ENCODE results near the gene MINDY1. TPM values are rescaled to one million over a fixed set of nuclear protein-coding genes. Genes with fewer than 3 reads are reported as not detected.

Gene MINDY1
- total and polyA plus RNA-seq, 7 donors: 4.4 to 26.0 (median 16.2) TPM

GRCh38 chr1:151051356-151052009 lies 44.8 kb upstream of the MINDY1 start:
- H3K4me3 ChIP-seq: no peak overlapping the region
- peaks cover 11 to 69% of the 10 kb centered on the region in 2 donors for H3K36me3 ChIP-seq (ENCODE audit: insufficient read depth in 1 of 2, low read depth in 1 of 2)
- no peak for ATAC-seq
- H3K9me3 ChIP-seq: no peaks in the 10 kb centered on the region
- intact Hi-C loops (cut with DNase I): no loop called here
- WGBS, 3 donors: 47 to 54% (median 53%) methylated on average over 2 of the region's 2 CpGs
- no peak for TF ChIP-seq CTCF (IDR thresholded peaks at IDR 0.05)
- no peaks in the 10 kb centered on the region for H3K27me3 ChIP-seq (ENCODE audit: insufficient read depth in 3 of 3, low read length in 2 of 3)
- no peak overlapping the region for H3K27ac ChIP-seq
- H3K4me1 ChIP-seq: peaks cover 24% of the 10 kb centered on the region
- DNase-seq: no peak

DNA sequence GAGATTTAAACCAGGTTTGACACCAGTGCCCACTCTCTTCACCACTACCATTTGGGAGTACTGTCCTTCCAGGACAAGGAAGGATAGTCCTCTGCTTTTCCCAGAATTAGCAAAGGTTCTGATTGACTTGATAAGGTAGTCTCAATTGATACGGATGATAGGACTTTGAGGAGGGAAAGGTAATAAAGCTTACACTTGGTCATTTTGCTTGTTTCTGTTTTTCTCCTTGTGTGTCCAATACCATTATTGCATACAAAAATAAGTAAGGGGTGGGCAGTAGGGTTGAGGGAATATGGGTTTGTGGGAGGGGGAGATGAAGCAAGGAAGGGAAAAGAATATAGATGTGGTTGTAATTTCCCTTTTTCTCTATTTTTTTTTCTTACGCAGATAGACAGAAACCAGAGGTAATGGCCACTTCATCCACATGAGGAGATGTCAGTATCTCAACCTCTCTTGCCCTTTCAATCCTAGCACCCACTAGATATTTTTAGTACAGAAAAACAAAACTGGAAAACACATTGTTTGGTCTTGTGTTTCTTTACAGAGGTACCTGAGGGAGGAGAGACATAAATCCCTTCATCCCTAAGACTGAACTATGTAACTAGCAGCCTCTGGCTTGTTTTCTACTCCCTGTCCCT lies 43.5 kb upstream of the MINDY1 start:
- WGBS, 3 donors: 86 to 90% (median 89%) methylated on average over 2 of the region's 2 CpGs
- Histone ChIP-seq H3K36me3 (ENCODE audit: insufficient read depth in 1 of 2, low read depth in 1 of 2) (peaks cover 11 to 59% of the 10 kb centered on the region in 2 donors), H3K27me3 (ENCODE audit: insufficient read depth in 3 of 3, low read length in 2 of 3) (no peaks in the 10 kb centered on the region), H3K27ac (peak overlapping the region; percentile 31), H3K4me3 (peak overlapping the region; percentile 89), H3K4me1 (peaks cover 18% of the 10 kb centered on the region), H3K9me3 (no peaks in the 10 kb centered on the region)
- DNase-seq (no peak), ATAC-seq (no peak)
- intact Hi-C loops (cut with DNase I): no loop called here
- TF ChIP-seq CTCF (IDR thresholded peaks at IDR 0.05): no peak

DNA sequence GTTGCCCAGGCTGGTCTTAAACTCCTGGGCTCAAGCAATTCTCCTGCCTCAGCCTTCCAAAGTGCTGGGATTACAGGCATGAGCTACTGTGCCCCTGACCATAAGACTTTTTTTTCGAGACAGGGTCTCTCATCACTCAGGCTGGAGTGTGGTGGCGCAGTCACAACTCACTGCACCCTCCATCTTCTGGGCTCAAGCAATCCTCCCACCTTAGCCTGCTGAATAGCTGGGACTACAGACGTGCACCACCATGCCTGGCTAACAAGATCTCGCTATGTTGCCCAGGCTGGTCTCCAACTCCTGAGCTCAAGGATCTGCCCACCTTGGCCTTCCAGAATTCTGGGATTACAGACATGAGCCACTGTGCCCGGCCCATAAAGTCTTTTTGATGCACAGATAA lies 42.8 kb upstream of the MINDY1 start:
- peaks cover 7 to 52% of the 10 kb centered on the region in 2 donors for H3K36me3 ChIP-seq (ENCODE audit: insufficient read depth in 1 of 2, low read depth in 1 of 2)
- H3K9me3 ChIP-seq: no peaks in the 10 kb centered on the region
- no peaks in the 10 kb centered on the region for H3K27me3 ChIP-seq (ENCODE audit: insufficient read depth in 3 of 3, low read length in 2 of 3)
- peaks cover 18% of the 10 kb centered on the region for H3K4me1 ChIP-seq
- ATAC-seq (no peak), DNase-seq (no peak)
- peak overlapping the region; percentile 89 for H3K4me3 ChIP-seq
- intact Hi-C loops (cut with DNase I): no loop called here
- WGBS, 3 donors: 84 to 93% (median 86%) methylated on average over 5 of the region's 5 CpGs
- peak overlapping the region; percentile 31 for H3K27ac ChIP-seq
- TF ChIP-seq CTCF (IDR thresholded peaks at IDR 0.05): no peak

GRCh38 chr1:151048645-151049032 lies 41.9 kb upstream of the MINDY1 start:
- Histone ChIP-seq H3K4me3 (peak overlapping the region; percentile 89), H3K36me3 (ENCODE audit: insufficient read depth in 1 of 2, low read depth in 1 of 2) (peaks cover 8 to 44% of the 10 kb centered on the region in 2 donors), H3K9me3 (no peaks in the 10 kb centered on the region), H3K27ac (peak overlapping the region; percentile 87), H3K27me3 (ENCODE audit: insufficient read depth in 3 of 3, low read length in 2 of 3) (no peaks in the 10 kb centered on the region), H3K4me1 (peaks cover 18% of the 10 kb centered on the region)
- 1 to 15% (median 5%) methylated on average over 3 of the region's 3 CpGs for WGBS, 3 donors
- no peak for DNase-seq
- TF ChIP-seq CTCF (IDR thresholded peaks at IDR 0.05): no peak
- no peak for ATAC-seq
- intact Hi-C loops (cut with DNase I): no loop called here
